ENCODE measurements around the gene ACSF2. TPM values are rescaled to one million over a fixed set of nuclear protein-coding genes. Genes with fewer than 3 reads are reported as not detected.

Gene ACSF2
- total RNA-seq, 1 donor from 2014 or later: 28.2 TPM

DNA sequence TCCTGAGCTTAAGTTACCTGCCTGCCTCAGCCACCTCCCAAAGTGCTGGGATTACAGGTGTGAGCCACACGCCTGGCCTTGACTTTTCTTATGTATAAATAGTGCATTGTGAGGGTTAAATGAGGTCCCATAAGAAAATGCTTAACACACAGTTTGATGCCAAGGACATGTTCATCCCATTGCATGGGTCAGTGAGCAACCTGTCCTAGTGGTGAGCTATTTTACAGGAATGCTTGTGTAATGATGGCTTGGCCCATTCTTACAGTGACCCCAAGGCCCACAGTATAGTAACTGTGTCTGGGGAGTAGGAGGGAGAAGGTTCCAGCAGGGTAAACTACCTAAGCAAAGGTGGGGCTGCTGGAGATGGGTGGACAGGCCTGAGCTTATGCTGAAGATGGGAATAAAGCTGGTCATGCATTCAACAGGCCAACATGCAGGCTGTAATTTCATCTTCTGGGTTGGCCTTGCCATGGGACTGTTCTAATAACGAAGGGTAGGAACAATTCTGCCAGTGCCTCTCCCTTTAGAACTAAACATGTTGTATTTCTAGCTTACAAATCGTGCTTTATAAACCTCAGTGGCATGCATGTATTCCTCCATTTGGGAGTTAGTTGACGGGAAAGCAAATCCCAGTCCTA is 6.2 kb downstream of the ACSF2 start:
- H3K27ac Mint-ChIP-seq: no peak overlapping the region

DNA sequence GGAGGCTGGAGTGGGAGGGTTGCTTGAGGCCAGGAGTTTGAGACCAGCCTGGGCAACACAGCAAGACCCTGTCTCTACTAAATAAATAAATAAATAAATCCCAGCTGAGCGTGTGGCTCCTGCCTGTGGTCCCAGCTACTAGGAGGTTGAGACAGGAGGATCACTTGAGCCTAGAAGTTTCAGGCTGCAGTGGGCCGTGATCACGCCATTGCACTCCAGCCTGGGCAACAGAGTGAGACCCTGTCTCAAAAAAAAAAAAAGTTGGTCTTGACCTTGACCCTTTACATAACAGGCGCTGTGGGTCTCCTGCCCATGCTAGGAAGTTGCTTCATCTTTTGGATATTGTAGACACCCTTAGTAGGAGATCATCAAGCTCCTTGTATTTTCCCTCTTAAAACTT is 11.4 kb downstream of the ACSF2 start:
- DNase-seq (ENCODE audit: low spot score): no peak
- no peaks in the 10 kb centered on the region for H3K36me3 Mint-ChIP-seq (ENCODE audit: low read depth)
- no peak overlapping the region for H3K4me3 Mint-ChIP-seq (ENCODE audit: low read depth)
- H3K27ac Mint-ChIP-seq: no peak overlapping the region
- no peaks in the 10 kb centered on the region for H3K4me1 Mint-ChIP-seq (ENCODE audit: low read depth)
- intact Hi-C loops (cut with micrococcal nuclease): no loop called here
- no peaks in the 10 kb centered on the region for H3K9me3 Mint-ChIP-seq
- H3K27me3 Mint-ChIP-seq (ENCODE audit: low read depth): no peaks in the 10 kb centered on the region

More for the DNA sequence above, 6.2 kb downstream of the ACSF2 start:
- H3K36me3 Mint-ChIP-seq (ENCODE audit: low read depth): no peaks in the 10 kb centered on the region
- peaks cover 6% of the 10 kb centered on the region for H3K4me1 Mint-ChIP-seq (ENCODE audit: low read depth)
- H3K27me3 Mint-ChIP-seq (ENCODE audit: low read depth): no peaks in the 10 kb centered on the region
- intact Hi-C loops (cut with micrococcal nuclease): no loop called here
- no peak for DNase-seq (ENCODE audit: low spot score)
- H3K4me3 Mint-ChIP-seq (ENCODE audit: low read depth): no peak overlapping the region
- no peaks in the 10 kb centered on the region for H3K9me3 Mint-ChIP-seq

DNA sequence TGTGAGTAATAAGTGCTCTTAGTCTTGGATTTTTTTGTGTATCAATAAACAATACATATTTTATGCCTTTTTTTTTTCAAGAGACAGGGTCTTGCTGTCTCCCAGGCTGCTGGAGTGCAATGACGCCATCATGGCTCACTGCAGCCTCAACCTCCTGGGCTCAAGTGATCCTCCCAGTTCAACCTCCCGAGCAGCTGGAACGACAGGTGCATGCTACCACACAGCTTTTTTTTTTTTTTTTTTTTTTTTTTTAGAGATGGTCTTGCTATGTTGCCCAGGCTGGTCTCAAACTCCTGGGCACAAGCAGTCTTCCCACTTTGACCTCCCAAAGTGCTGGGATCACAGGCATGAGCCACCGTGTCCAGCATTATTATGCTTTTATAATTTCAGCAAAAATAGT is 13.0 kb downstream of the ACSF2 start:
- H3K27ac Mint-ChIP-seq: no peak overlapping the region
- H3K4me3 Mint-ChIP-seq (ENCODE audit: low read depth): no peak overlapping the region
- no peaks in the 10 kb centered on the region for H3K4me1 Mint-ChIP-seq (ENCODE audit: low read depth)
- no peak for DNase-seq (ENCODE audit: low spot score)
- no peaks in the 10 kb centered on the region for H3K36me3 Mint-ChIP-seq (ENCODE audit: low read depth)
- H3K9me3 Mint-ChIP-seq: no peaks in the 10 kb centered on the region
- intact Hi-C loops (cut with micrococcal nuclease): no loop called here
- H3K27me3 Mint-ChIP-seq (ENCODE audit: low read depth): no peaks in the 10 kb centered on the region

DNA sequence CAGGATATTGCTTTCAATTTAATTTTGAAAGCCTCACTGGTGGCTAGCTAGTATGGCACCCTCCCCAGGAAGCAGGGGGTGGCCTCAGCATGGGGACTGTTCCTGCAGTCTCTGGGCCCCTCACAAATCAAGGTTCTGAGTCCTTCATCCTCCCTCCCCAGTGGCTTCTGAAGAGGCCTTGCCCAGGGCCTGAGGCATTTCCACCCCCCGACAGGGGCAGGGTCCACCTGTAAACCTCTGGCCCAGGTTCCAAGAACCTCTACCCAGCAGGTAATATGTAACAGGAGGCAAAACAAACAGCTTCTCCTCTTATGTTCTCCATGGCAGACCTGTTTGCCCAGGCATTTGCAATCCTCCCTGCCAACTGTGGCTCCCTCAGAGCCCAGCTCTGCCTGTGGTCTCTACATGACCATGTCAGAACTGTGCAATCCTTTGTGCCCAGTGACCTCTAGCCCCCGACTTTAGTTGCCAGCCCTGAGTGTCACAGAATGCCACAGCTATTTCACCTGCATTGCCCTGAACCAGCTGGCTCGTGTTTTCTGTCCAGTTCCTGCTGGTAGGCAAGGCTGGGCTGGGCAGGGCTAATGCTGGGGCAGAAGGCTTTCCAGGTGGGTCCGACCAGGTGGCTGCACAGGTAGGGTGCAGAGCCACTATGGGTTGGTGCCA is 14.3 kb downstream of the ACSF2 start:
- H3K27ac Mint-ChIP-seq: no peak overlapping the region
- intact Hi-C loops (cut with micrococcal nuclease): no loop called here
- H3K4me1 Mint-ChIP-seq (ENCODE audit: low read depth): no peaks in the 10 kb centered on the region
- no peaks in the 10 kb centered on the region for H3K27me3 Mint-ChIP-seq (ENCODE audit: low read depth)
- no peaks in the 10 kb centered on the region for H3K36me3 Mint-ChIP-seq (ENCODE audit: low read depth)
- H3K4me3 Mint-ChIP-seq (ENCODE audit: low read depth): no peak overlapping the region
- H3K9me3 Mint-ChIP-seq: no peaks in the 10 kb centered on the region
- DNase-seq (ENCODE audit: low spot score): no peak

DNA sequence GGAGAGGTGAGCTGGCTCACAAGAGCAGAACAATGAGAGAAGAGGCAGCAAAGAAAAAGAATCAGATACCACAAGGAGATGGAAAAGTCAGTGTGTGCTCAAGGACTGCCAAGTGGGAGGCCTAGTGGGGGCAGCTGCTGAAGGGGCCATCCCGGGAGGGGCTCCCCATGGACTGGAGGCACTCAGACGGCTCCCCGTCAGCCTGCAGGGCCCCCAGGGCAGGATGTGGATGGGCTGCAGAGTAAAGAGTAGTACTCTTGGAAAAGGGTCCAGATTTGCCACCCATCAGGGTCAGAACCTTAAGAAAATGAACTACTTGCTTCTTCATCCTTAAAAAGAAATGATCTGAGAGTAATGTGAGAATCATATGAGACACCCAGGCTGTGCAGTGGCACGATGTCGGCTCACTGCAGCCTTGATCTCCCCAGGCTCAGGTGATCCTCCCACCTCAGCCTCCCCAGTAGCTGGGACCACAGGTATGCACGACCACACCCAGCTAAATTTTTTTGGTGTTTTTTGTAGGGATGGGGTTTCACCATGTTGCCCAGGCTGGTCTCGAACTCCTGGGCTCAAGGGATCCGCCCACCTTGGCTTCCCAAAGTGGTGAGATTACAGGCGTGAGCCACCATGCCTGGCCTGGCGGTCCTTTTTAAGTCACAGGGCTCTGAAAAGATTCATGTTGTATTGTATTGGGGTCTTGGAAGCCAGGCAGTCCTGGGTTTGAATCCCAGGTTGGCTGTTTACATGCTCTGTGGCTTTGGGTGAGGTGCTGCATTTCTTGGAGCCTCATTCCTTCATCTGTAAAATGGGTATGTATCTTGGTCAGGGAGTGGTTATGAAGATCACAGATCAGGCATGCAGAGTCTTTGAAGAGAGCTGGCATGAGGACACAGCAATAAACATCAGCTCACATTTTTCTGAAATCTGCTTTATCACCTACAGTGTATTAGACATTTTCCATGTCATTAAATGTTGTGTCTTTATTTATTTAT is 15.1 kb downstream of the ACSF2 start:
- intact Hi-C loops (cut with micrococcal nuclease): no loop called here
- Mint-ChIP-seq H3K27ac (no peak overlapping the region), H3K4me1 (ENCODE audit: low read depth) (no peaks in the 10 kb centered on the region), H3K4me3 (ENCODE audit: low read depth) (no peak overlapping the region), H3K27me3 (ENCODE audit: low read depth) (no peaks in the 10 kb centered on the region), H3K36me3 (ENCODE audit: low read depth) (no peaks in the 10 kb centered on the region), H3K9me3 (no peaks in the 10 kb centered on the region)
- no peak for DNase-seq (ENCODE audit: low spot score)

DNA sequence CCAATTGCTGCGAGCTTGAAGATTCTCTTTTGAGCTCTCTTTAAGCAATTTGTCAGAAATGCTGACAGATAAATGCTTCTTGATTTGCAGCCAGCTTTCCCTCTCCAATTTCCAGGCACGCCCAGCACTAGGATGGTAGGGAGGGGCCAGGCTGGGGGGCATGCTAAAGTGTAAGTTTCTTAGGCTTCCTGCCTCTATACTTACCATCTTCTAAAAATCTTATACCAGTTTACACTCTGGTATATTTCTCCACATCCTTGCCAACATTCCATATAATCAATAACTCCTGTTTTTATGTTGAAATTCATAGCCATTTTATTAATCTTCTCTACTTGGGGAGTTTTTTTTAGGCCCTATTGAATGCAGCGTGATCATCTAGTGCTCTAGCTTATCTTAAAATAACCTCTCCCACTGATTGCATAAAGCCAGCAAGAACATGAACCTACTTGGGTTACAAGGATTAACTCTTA is 17.5 kb downstream of the ACSF2 start:
- no peaks in the 10 kb centered on the region for H3K27me3 Mint-ChIP-seq (ENCODE audit: low read depth)
- DNase-seq (ENCODE audit: low spot score): no peak
- H3K4me1 Mint-ChIP-seq (ENCODE audit: low read depth): no peaks in the 10 kb centered on the region
- no peak overlapping the region for H3K4me3 Mint-ChIP-seq (ENCODE audit: low read depth)
- H3K36me3 Mint-ChIP-seq (ENCODE audit: low read depth): no peaks in the 10 kb centered on the region
- H3K27ac Mint-ChIP-seq: no peak overlapping the region
- H3K9me3 Mint-ChIP-seq: no peaks in the 10 kb centered on the region
- intact Hi-C loops (cut with micrococcal nuclease): no loop called here

DNA sequence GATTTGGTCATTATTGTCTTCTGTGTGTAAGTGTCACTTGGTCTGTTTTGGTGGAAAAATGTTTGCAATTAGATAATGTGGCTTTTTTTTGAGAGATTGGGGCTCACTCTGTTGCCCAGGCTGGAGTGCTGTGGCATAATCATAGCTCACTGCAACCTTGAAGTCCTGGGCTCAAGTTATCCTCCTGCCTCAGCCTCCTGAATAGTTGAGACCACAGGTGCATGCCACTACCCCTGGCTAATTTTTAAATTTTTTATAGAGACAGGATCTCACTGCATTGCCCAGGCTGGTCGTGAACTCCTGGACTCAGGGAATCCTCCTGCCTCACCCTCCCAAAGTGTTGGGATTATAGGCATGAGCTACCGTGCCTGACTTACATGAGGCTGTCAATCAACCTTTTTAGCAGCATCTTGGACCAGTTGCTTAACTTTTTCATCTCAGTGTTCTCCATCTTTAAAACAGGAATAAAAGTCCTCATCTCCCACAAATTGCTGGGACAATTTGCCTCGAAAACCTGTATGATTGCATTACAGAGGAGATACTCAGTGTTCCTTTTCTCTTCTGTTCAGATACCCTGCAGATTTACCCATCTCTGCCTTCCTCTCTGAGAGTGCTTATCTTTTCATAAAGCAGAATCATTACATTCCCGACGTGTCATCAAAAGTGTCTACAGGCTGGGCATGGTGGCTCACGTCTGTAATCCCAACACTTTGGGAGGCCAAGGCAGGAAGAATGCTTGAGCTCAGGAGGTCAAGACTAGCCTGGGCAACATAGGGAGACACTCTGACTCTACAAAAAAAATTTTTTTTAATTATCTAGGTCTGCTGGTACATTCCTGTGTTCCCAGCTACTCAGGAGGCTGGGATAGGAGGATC is 19.1 kb downstream of the ACSF2 start:
- no peak for DNase-seq (ENCODE audit: low spot score)
- Mint-ChIP-seq H3K27ac (no peak overlapping the region), H3K4me3 (ENCODE audit: low read depth) (no peak overlapping the region), H3K4me1 (ENCODE audit: low read depth) (no peaks in the 10 kb centered on the region), H3K9me3 (no peaks in the 10 kb centered on the region), H3K27me3 (ENCODE audit: low read depth) (no peaks in the 10 kb centered on the region), H3K36me3 (ENCODE audit: low read depth) (no peaks in the 10 kb centered on the region)
- intact Hi-C loops (cut with micrococcal nuclease): no loop called here

DNA sequence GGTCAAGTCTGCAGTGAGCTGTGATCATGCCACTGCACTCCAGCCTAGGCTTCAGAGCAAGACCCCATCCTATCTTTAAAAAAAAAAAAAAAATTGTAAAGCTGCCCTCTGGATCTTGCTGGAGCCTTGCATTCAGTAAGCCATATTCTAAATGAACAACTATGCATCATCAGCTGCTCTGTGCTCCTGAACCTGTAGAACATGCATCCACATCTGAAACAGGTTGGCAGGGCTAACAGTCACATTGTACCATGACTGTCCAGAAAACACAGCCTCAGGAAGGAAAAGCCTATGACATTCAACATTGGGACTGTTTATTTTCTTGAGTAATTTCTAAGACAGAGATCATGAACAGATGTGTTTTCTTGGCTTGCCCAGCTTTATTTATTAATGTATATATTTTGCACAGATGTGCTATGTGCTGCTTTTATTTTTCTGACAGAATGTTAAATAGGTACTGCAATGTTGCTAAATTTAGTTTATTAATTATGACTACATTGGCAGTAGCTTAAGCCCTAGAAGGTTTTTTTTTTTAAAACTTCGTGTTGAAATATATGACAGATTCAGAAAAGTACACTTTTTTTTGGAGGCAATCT is 19.8 kb downstream of the ACSF2 start:
- Mint-ChIP-seq H3K9me3 (no peaks in the 10 kb centered on the region), H3K27ac (no peak overlapping the region), H3K27me3 (ENCODE audit: low read depth) (no peaks in the 10 kb centered on the region), H3K4me1 (ENCODE audit: low read depth) (no peaks in the 10 kb centered on the region), H3K4me3 (ENCODE audit: low read depth) (no peak overlapping the region), H3K36me3 (ENCODE audit: low read depth) (no peaks in the 10 kb centered on the region)
- intact Hi-C loops (cut with micrococcal nuclease): no loop called here
- DNase-seq (ENCODE audit: low spot score): no peak

DNA sequence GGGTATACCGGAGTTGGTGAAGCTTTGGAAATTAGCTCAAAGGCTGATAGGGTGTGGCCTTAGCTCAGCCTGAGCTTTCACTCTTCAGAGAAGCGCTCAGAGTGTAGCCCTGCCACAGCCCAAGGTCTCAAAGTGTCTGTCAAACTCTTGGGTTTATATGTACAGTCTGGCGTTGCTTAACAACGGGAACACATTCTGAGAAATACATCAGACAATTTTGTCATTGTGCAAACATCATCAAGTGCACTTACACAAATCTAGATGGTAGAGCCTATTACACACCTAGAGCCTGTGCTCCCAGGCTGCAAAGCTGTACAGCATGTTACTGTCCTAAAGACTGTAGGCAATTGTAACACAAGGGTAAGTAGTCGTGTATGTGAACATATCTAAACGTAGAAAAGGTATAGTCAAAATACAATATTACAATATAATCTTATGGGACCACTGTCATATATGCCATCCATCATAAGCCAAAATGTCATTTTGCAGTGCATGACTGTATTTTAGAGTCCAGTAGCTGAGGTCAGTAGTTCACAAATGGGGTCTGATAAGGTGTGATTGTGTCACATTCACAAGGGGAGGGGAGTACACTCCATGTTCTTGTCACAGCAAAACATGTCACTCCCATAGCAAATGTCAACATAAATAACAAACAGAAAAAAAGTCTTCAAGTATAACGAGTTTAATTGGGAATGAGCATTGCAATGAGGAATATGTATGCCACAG is 22.0 kb downstream of the ACSF2 start:
- Mint-ChIP-seq H3K27me3 (ENCODE audit: low read depth) (no peaks in the 10 kb centered on the region), H3K4me1 (ENCODE audit: low read depth) (peaks cover 2% of the 10 kb centered on the region)
- no peak for DNase-seq (ENCODE audit: low spot score)

DNA sequence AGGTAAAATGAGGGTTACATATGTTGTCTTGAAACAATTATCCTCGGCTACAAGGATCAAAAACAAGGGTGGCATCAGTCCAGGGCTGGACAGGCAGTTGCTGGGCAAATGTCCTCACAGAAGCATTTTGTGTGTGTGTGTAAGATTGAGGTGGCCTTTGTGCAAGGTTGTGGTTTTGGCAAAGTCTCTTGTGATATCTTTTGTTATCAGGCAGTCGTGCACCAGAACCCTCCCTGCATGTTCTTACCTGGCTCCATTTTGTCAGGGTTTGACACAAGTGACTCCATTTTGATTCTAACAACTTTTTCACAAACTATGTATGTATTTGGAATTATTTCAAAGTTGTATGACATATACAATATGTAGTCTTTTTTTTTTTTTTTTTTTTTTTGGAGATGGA is 22.6 kb downstream of the ACSF2 start:
- H3K9me3 Mint-ChIP-seq: no peaks in the 10 kb centered on the region
- H3K27me3 Mint-ChIP-seq (ENCODE audit: low read depth): no peaks in the 10 kb centered on the region
- peaks cover 2% of the 10 kb centered on the region for H3K4me1 Mint-ChIP-seq (ENCODE audit: low read depth)
- DNase-seq (ENCODE audit: low spot score): no peak
- intact Hi-C loops (cut with micrococcal nuclease): no loop called here
- no peak overlapping the region for H3K27ac Mint-ChIP-seq
- no peak overlapping the region for H3K4me3 Mint-ChIP-seq (ENCODE audit: low read depth)
- no peaks in the 10 kb centered on the region for H3K36me3 Mint-ChIP-seq (ENCODE audit: low read depth)

More for the DNA sequence above, 22.0 kb downstream of the ACSF2 start:
- no peak overlapping the region for H3K4me3 Mint-ChIP-seq (ENCODE audit: low read depth)
- no peak overlapping the region for H3K27ac Mint-ChIP-seq
- intact Hi-C loops (cut with micrococcal nuclease): no loop called here
- H3K36me3 Mint-ChIP-seq (ENCODE audit: low read depth): no peaks in the 10 kb centered on the region
- no peaks in the 10 kb centered on the region for H3K9me3 Mint-ChIP-seq

DNA sequence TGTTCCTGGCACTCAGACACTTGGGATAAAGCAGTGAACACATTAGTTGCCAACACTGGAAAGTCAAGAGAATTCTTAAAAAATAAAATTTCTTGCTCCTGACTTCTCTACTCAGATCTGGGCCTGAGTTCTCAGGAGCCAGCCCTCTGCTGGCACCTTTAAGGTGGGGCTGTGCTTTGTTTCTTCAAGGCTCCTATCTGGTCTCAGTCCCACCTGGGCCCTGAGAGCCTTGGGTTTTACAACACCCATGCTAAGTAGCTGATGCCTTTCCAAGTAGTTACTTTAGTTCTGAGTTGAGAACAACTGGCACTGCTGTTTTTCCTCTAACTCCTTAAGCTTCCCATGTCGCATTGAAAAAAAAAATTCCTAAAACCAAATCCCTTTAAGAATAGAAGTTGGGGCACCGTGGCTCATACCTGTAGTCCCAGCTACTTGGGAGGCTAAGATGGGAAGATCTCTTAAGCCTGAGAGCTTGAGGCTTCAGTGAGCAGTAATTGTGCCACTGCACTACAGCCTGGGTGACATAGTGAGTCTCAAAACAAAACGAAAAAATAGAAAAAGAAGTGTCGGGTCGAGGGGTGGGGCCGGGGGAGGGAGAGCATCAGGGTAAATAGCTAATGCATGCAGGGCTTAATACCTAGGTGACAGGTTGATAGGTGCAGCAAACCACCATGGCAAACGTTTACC is 26.1 kb downstream of the ACSF2 start:
- H3K27ac Mint-ChIP-seq: no peak overlapping the region
- intact Hi-C loops (cut with micrococcal nuclease): no loop called here
- no peaks in the 10 kb centered on the region for H3K36me3 Mint-ChIP-seq (ENCODE audit: low read depth)
- H3K9me3 Mint-ChIP-seq: no peaks in the 10 kb centered on the region
- H3K27me3 Mint-ChIP-seq (ENCODE audit: low read depth): no peaks in the 10 kb centered on the region
- no peak for DNase-seq (ENCODE audit: low spot score)
- no peak overlapping the region for H3K4me3 Mint-ChIP-seq (ENCODE audit: low read depth)
- peaks cover 2% of the 10 kb centered on the region for H3K4me1 Mint-ChIP-seq (ENCODE audit: low read depth)
